Superior temporal gyrus (tissue), 1 donor: Measurements from ENCODE around the gene CLASP1.
A peak's percentile ranks its signal among the peaks of the same experiment; 100 is the strongest.

Source experiments
- DNase-seq: peaks from one replicate; pipeline ENCODE4 v3.0.0-alpha.2; 2016; ENCODE audit errors: extremely low spot score

CLASP1 gene

DNA sequence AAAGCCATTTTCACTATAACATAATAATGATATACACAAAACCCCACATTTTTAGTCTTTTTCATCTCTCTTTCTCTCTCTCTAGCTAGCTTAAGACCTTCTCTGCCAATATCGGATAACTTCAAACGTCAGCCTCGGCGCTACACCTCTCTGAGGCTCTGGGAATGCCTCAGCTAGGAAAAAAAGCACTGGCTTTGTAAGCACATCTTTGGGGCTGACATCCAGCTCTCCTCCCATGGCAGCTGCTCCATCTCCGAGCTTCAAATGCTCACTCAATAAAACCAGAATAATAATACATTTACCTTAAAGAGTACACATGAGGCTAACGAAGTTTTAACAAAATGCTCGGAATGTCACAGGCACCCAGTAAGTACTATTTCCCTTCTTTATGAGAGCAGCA lies 107.8 kb downstream of the CLASP1 start:
- DNase-seq: no peak

DNA sequence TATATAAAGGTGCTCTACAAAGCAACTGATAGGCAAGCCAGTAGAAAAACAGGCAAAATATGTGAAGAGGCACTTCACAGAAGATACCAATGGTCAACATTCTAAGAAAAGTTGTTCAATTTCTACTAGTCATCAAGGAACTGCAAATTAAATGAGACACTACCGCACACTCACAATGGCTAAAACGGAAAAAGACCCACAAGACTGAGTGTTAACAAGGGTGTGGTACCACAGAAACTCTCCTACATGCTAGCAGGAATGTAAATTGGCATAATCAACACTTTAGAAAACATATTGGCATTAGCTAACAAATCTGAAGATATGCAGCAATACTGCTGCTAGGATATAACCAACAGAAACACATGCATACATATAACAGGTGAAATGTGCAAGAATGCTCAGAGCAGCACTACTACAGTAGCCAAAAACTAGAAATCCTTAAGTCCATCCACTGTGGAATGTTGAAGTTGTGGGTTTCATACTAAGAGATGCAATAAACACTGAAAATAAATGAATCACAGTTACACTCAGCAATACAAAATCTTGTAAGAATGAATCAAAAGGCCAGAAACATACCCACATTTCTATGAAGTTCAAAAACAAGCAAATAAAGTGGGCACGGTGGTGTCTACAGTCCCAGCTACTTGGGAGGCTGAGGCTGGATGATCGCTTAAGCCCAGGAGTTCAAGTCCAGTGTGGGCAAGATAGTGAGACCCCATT lies 109.4 kb downstream of the CLASP1 start:
- DNase-seq: no peak

DNA sequence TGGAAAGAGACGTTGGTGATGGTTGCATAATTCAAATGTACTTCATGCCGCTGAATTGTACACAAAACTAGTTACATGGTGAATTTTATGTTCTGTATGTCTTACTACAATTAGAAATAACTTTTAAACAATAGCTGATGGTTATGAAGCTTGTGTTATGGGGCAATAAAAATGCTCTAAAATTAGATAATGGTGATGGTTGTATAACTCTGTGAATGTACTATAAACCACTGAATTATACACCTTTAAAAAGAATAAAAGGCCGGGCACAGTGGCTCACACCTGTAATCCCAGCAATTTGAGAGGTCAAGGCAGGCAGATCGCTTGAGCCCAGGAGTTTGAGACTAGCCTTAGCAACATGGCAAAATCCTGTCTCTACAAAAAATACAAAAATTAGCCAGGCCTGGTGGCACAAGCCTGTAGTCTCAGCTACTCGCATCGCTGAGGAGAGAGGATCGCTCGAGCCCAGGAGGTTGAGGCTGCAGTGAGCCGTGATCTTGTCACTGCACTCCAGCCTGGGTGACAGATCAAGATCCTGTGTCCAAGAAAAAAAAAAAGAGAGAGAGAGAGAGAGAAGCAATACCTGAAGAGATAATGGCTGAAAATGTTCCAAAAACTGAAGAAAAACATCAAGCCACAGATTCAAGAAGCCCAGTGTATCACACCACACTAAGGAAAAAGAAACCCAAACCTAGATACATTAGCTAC lies 112.3 kb downstream of the CLASP1 start:
- DNase-seq: no peak

GRCh38 chr2:121536347-121536746 lies 112.9 kb downstream of the CLASP1 start:
- DNase-seq: no peak

DNA sequence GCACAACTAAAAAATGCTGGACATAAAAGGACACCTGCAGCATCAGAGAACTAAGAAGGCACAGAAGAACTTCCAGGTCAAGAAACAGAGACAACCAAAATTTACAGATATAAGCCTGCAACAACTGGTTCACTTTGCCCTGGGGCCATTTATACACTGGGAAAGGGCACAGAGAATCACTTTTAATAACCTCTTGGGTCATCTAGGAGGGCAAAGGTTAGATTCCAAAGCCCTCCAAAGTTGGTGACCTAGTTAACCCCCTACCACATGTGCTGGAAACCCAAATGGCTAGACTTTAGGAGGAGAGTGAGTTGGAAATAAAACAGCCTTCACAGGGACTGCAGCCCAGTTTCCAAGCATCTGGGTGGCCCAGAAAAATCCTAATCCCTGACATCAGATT lies 115.3 kb downstream of the CLASP1 start:
- DNase-seq: no peak

DNA sequence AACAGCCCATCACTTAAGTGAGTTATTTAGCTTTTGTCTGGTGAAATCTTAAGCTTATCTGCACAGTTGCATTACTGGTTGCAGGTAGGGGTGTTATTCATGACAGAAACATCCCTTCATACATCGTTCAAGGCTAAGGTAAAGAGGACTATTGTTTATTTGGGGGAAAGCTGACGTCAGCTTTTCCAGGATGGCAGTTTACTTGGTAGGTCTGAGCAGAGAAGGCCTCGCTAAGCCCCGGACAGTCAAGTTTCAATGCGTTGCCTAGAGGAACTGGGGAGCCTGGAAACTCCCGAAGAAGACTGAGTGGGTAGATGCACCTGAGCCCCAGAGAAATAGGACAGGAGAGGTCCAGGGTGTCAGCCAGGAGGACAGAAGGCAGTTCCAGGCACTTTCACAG lies 116.4 kb downstream of the CLASP1 start:
- DNase-seq: no peak

GRCh38 chr2:121532347-121532766 lies 116.9 kb downstream of the CLASP1 start:
- DNase-seq: no peak

DNA sequence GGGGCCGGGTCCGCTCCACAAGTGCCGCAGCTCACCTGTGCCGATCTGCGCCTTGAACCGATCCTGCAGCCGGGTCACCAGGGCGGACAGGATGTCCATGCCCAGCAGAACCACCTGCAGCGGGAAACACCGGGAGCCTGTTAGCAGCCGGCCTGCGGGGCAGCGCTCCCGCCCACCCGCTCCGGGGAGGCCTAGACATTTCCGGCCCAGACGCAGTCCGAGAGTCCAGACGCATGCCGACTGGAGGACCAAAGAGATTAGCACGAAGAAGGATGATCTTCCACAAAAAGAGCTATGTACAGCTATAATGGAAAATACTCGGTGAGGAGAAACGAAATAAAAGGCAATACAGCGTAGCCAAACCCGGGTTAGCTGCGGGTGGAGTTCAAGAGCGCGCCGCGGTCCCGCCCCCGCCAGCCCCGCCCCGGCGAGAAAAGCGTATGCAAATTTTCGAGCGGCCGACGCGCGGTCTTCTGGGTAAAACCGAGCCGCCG lies 119.0 kb downstream of the CLASP1 start:
- no peak for DNase-seq

DNA sequence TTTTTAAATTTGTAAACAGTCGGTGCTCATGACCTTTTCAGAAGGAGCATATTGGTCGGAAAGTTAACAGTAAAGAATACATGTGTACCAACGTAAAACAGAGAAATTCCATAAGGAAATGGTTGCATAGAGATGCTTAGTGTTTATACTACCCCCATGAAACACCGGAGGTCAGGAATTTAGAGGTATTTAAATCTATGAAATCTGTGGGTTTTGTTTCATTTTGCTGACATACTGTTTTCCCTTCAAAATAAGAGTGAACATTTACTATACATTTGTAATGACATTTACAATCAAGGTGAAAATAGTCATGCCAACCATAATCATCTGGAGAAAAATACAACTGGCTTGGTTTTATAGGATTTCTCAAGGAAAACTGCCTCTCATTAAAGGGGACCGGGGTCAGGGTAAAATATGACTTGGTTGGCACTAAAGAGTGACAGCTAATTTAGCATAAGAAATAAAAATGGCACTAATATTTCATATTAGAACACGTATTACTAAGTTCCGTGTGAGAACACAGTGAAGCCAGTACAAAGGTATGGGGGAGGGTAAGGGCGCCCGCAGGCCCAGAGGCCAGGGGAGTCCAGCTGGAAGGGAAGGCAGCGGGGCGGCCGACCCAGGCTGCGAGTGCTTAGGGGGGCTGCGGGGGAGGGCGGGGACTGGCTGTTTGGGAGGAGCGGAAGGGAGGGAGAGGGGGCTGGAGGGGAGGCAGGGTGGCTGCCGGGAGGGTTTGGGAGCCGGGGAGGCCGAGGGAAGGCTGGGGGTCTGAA lies 119.6 kb downstream of the CLASP1 start:
- peak; percentile 52 for DNase-seq

GRCh38 chr2:121527009-121527682 lies 122.1 kb downstream of the CLASP1 start:
- peak; percentile 49 for DNase-seq

GRCh38 chr2:121524685-121525425 lies 124.4 kb downstream of the CLASP1 start:
- no peak for DNase-seq

DNA sequence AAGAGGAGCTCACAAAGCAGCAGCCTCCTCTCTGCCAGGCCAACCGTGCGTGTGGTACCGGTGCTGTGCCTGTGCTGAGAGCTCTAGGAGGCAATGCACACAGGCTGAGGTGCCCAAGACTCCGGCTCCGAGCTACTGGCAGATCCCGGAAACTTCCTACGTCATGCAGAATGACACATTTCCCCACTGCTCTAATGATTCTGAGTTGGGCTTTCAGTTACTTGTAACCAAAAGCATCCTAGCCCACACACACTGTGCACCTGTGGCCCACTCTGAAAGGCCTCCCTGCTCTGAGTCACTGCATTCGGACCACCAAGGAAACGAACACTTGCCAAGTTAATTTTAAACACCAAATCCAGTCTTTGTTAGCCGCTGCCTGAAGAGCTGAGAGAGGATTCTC lies 127.9 kb downstream of the CLASP1 start:
- DNase-seq: peak; percentile 79

- peak; percentile 66 for DNase-seq
These were observed 128.6 kb downstream of the CLASP1 start for GRCh38 chr2:121520641-121520994.

DNA sequence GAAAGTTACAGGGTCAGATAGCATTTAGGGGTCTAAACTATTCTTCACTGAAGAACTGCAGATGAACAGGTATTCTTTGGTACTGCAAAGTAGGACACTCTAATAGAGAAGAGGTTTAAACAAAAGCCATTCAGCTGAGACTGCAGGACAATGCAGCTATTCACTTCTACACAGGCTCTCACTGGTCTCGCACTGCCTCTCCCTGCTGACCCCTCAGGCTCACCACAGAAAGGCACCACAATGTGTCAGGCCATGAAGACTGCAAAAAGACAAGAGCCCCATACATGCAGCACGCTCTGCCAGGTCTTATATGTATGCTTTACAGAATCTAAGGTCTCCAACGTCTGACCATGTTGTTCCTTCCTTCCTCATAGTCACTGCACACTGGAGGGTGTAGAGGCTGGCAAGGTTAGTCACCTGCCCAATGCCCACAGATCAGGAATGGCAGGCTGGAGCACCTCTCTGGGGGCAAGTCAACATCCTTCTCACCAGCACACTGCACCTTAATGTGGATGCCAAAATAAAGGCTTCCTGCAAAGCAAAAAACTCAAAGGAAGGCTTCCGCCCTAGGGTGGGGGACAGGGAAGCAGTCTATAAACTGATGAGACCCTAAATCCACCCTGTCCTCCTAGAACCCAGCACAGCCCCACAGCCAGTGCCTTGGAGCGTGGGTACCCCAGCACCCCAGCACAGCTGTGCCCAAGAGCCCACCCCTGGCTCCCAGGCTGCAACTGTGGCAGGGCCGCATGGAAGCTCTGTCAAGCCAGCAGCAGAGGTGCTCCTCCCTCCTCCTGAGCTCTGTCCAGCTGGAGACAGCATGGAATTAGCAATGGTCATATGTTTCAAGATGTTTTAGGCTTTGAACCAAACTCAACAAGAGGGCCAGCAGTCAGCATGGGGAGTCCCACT lies 129.3 kb downstream of the CLASP1 start:
- DNase-seq: peak; percentile 94

- peak; percentile 36 for DNase-seq
These were observed 130.1 kb downstream of the CLASP1 start for GRCh38 chr2:121519153-121519552.

- DNase-seq: no peak
These were observed 135.5 kb downstream of the CLASP1 start for GRCh38 chr2:121513597-121514333.

- DNase-seq: no peak
These were observed 138.4 kb downstream of the CLASP1 start for GRCh38 chr2:121510857-121511256.

DNA sequence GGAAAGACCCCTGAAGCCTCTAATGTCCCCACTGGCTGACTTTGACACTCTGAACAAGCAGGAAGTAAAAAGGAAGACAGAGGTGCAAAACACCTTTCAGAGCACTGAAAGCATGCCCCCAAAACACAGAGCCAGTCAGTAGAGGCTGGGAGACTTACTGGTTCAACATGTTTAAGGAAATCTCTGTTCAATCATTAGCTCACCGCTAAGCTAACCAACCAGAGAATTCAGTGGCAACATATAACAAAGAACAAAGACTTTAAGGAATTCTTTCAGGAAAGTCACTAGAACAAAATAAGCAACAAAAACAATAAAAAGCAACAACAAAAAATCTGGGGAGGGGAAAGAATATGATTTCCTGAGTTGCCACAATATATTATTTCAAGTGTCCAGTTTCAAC lies 142.6 kb downstream of the CLASP1 start:
- DNase-seq: no peak

DNA sequence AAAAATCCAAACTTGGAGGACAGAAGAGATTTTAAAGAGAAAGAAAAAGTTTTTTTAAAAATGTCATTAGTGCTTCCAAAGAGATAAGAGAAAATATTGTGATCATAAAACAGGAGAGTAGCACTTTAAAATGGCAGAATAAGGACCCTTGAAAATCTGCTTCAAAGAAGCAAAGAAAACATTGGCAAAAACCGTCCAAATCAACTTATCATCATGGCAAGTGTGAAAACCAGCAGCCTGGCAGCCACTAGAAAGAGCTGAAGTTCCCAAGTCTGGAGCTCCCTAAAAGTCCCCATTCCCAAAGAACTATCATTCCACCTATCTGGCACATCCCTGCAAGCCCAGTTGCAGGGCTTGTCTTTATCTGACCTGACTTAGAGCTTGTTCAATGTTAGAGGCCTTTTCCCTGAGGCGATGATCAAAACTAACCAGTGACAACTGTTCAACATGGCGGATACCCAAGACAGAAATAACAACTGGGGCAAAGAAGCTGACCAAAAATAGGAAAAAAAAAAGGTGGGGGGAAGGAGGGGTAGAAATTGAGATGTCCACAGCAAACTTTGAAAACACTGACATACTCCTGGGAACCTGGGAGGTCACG lies 143.2 kb downstream of the CLASP1 start:
- DNase-seq: no peak
